ENCODE results near the gene PPP5C.

GRCh38 chr19:46347572-46347883 is 641 bp downstream of the PPP5C start:
- TF ChIP-seq CTCF (IDR thresholded peaks at IDR 0.05; ENCODE audit: insufficient read depth, low read depth, low read length) (no peak), EZH2 (IDR thresholded peaks at IDR 0.05; ENCODE audit: insufficient read depth, low read length) (no peak)
